DMS79 treated with DMSO at 0.1 percent for 48 hours (cell line): ENCODE data around the gene BCAR1.
"Not testable (repeated sequence)": the region's sequence is repeated elsewhere in the genome, so short reads cannot be mapped to it uniquely, and the experiment has no call there.

ENCODE experiments used
- DNase-seq: peaks from one replicate; lab custom pipeline; 2025; lab: John Stamatoyannopoulos, UW

The BCAR1 gene

GRCh38 chr16:75271441-75272096 is 20.1 kb upstream of the BCAR1 start:
- no peak for DNase-seq

- not testable (repeated sequence) for DNase-seq
These were observed 17.9 kb upstream of the BCAR1 start for GRCh38 chr16:75269358-75269757.

GRCh38 chr16:75267631-75268264 is 16.3 kb upstream of the BCAR1 start:
- peak; percentile 68 for DNase-seq

GRCh38 chr16:75266738-75267630 is 15.6 kb upstream of the BCAR1 start:
- DNase-seq: peak; percentile 31

- DNase-seq: no peak
These were observed 14.7 kb upstream of the BCAR1 start for GRCh38 chr16:75265911-75266701.

- DNase-seq: no peak
These were observed 13.8 kb upstream of the BCAR1 start for GRCh38 chr16:75264999-75265910.

GRCh38 chr16:75264457-75264998 is 13.1 kb upstream of the BCAR1 start:
- no peak for DNase-seq

GRCh38 chr16:75263963-75264445 is 12.6 kb upstream of the BCAR1 start:
- no peak for DNase-seq

GRCh38 chr16:75263291-75263962 is 12.0 kb upstream of the BCAR1 start:
- no peak for DNase-seq

GRCh38 chr16:75262800-75263127 is 11.3 kb upstream of the BCAR1 start:
- DNase-seq: no peak

- no peak for DNase-seq
These were observed 10.8 kb upstream of the BCAR1 start for GRCh38 chr16:75262104-75262799.

GRCh38 chr16:75261590-75262078 is 10.2 kb upstream of the BCAR1 start:
- no peak for DNase-seq

GRCh38 chr16:75260851-75261589 is 9.6 kb upstream of the BCAR1 start:
- DNase-seq: no peak

- no peak for DNase-seq
These were observed 7.3 kb upstream of the BCAR1 start for GRCh38 chr16:75258807-75259141.

GRCh38 chr16:75257886-75258806 is 6.7 kb upstream of the BCAR1 start:
- no peak for DNase-seq

- no peak for DNase-seq
These were observed 5.4 kb upstream of the BCAR1 start for GRCh38 chr16:75256696-75257343.

GRCh38 chr16:75256059-75256571 is 4.7 kb upstream of the BCAR1 start:
- no peak for DNase-seq
